K562 (cell line): ENCODE results near the gene SENP1. TPM values are rescaled to one million over a fixed set of nuclear protein-coding genes. Genes with fewer than 3 reads are reported as not detected.

Source experiments
- ATAC-seq: fragments of 200-7000 bp; cut with Tn5 transposase; 3 replicates; pipeline ENCODE4 v1.9.1; 2020; ENCODE audit warnings: moderate library complexity
- BruUV-seq: library from RNA; stranded (reverse); fragments of 400-500 nt; replicated peaks from 2 replicates; lab custom pipeline; 2021; lab: Mats Ljungman, UMichigan
- CTCF ChIA-PET: fragments of 300-600 bp; formaldehyde crosslinking; extraction: SDS; loops from one replicate; lab custom pipeline; 2021; ENCODE audit warnings: low intra/inter-chr PET ratio; lab: Yijun Ruan, JAX
- POLR2A ChIA-PET: fragments of 300-600, 350-650 bp; sonication (Branson Sonifier 250); formaldehyde crosslinking; extraction: SDS; loops from one replicate; lab custom pipeline; 2021; ENCODE audit warnings: antibody characterized with exemption, inconsistent platforms; lab: Yijun Ruan, JAX
- DNase-seq, 4 experiments: peaks; one replicate each; pipeline versions ENCODE4 v3.0.0 to v3.0.0-alpha.2; 2011 to 2018; ENCODE audit warnings: low spot score in 3 of 4, mixed read lengths in 3 of 4; ENCODE audit errors: extremely low read depth in 1 of 4
- FAIRE-seq: peaks from 2 replicates; lab custom pipeline; 2011; peaks lifted over from hg19 to GRCh38; lab: Jason Lieb, UNC
- H2AFZ ChIP-seq: 2 replicates; pipeline ENCODE4 v1.6.0; 2011; ENCODE audit warnings: low read depth, low read length, control low read depth, inconsistent platforms
- H3K27ac ChIP-seq: fragments of 200-600 bp; 3 replicates; pipeline ENCODE4 v1.8.0; 2011; ENCODE audit warnings: low read depth, mild to moderate bottlenecking, control low read depth, inconsistent platforms, low read length, moderate library complexity, mixed read lengths; ENCODE audit errors: extremely low read depth
- H3K27me3 ChIP-seq, 2 experiments: fragments of 300-600 bp in 1 of 2; 2 replicates in 1 of 2; 3 replicates in 1 of 2; pipeline versions ENCODE4 v1.6.0 to v1.8.0; 2011; ENCODE audit warnings: inconsistent platforms in 2 of 2, low read length in 2 of 2, mild to moderate bottlenecking in 1 of 2, mixed read lengths in 1 of 2, moderate library complexity in 1 of 2; ENCODE audit not compliant: control insufficient read depth in 2 of 2, insufficient read depth in 2 of 2
- H3K36me3 ChIP-seq: fragments of 300-600 bp; 3 replicates; pipeline ENCODE4 v1.8.0; 2011; ENCODE audit warnings: mild to moderate bottlenecking, low read length, inconsistent platforms; ENCODE audit not compliant: control insufficient read depth, insufficient read depth
- H3K4me1 ChIP-seq, 2 experiments: fragments of 200-600 bp in 1 of 2; replicated peaks in 1 of 2; 2 replicates in 1 of 2; 3 replicates in 1 of 2; pipeline versions ENCODE4 v1.5.1 to v1.8.0; 2011; ENCODE audit warnings: inconsistent platforms in 2 of 2, low read length in 2 of 2, mild to moderate bottlenecking in 1 of 2, mixed read lengths in 1 of 2, moderate library complexity in 1 of 2; ENCODE audit not compliant: control insufficient read depth in 2 of 2, insufficient read depth in 2 of 2
- H3K4me2 ChIP-seq: 2 replicates; pipeline ENCODE4 v1.6.1; 2011; ENCODE audit warnings: low read length, control low read depth, inconsistent platforms, mixed read lengths; ENCODE audit not compliant: insufficient read depth
- H3K4me3 ChIP-seq: fragments of 200-600 bp; sonication (generic), shearing (Covaris generic); 2 replicates; pipeline ENCODE4 v1.5.1; 2016; ENCODE audit warnings: control low read depth, inconsistent platforms
- H3K79me2 ChIP-seq: fragments of 200-600 bp; 3 replicates; pipeline ENCODE4 v1.8.0; 2011; ENCODE audit warnings: low read length, inconsistent platforms; ENCODE audit not compliant: control insufficient read depth, insufficient read depth
- H3K9ac ChIP-seq, 2 experiments: 2 replicates each; pipeline versions ENCODE4 v1.6.0 to v1.6.1; 2011; ENCODE audit warnings: low read depth in 2 of 2, low read length in 2 of 2, control low read depth in 1 of 2, inconsistent platforms in 1 of 2, mild to moderate bottlenecking in 1 of 2, mixed read lengths in 1 of 2; ENCODE audit not compliant: insufficient read depth in 1 of 2
- H3K9me1 ChIP-seq: one replicate; pipeline ENCODE4 v1.6.0; 2011; ENCODE audit warnings: inconsistent platforms, mild to moderate bottlenecking, low read length, moderate library complexity; ENCODE audit not compliant: control insufficient read depth, insufficient read depth
- H3K9me3 ChIP-seq: replicated peaks from 2 replicates; pipeline ENCODE4 v1.5.1; 2011; ENCODE audit warnings: low read depth, low read length, inconsistent platforms; ENCODE audit not compliant: control insufficient read depth, insufficient read depth
- H4K20me1 ChIP-seq: replicated peaks from 2 replicates; pipeline ENCODE4 v1.6.1; 2011; ENCODE audit warnings: low read length, inconsistent platforms, mixed read lengths; ENCODE audit not compliant: control insufficient read depth, insufficient read depth
- CBFA2T3 ChIP-seq: fragments of 450-650 bp; IDR thresholded peaks from 2 replicates; pipeline ENCODE4 v1.6.1; 2017
- CCNT2 ChIP-seq: IDR thresholded peaks from 2 replicates; pipeline ENCODE4 v1.6.1; 2011; ENCODE audit warnings: borderline replicate concordance, low read depth, mild to moderate bottlenecking, moderate library complexity, mixed read lengths, low read length; ENCODE audit not compliant: insufficient read length; ENCODE audit errors: extremely low read depth
- IFI16 ChIP-seq: fragments of 250-450 bp; sonication (Bioruptor Pico); IDR thresholded peaks from 2 replicates; pipeline ENCODE4 v2.1.2; 2022; ENCODE audit warnings: mild to moderate bottlenecking, inconsistent platforms
- WHSC1 ChIP-seq: IDR thresholded peaks from one replicate; pipeline ENCODE4 v1.6.1; 2012; ENCODE audit warnings: low read length, control low read depth, inconsistent platforms
- ZNF586 ChIP-seq: fragments of 450-650 bp; formaldehyde crosslinking; conservative IDR thresholded peaks from 2 replicates; pipeline ENCODE4 v1.4.0; 2020; ENCODE audit warnings: mild to moderate bottlenecking, moderate library complexity
- ZNF79 ChIP-seq: fragments of 250-450 bp; sonication (Bioruptor Pico); IDR thresholded peaks from 2 replicates; pipeline ENCODE4 v1.4.0; 2020; ENCODE audit warnings: low read depth, mild to moderate bottlenecking, moderate library complexity
- WGBS: fragments of 100-300 bp; shearing (Covaris generic); methylation state at CpG from one replicate; pipeline ENCODE4 v1.1.6; 2016; ENCODE audit warnings: low coverage, mixed read lengths; ENCODE audit not compliant: insufficient coverage; ENCODE audit errors: missing lambda C conversion rate; 5-methylcytosine and 5-hydroxymethylcytosine counted together
- in situ Hi-C: fragments of 300-500 bp; cut with MboI; formaldehyde crosslinking; loops from 4 replicates; pipeline ENCODE4 v1.15.0; 2018; ENCODE audit warnings: inconsistent platforms, mixed read lengths
- intact Hi-C: fragments of 100-400 bp; cut with micrococcal nuclease; formaldehyde crosslinking; loops from 2 replicates; pipeline ENCODE4 v1.14.2; 2022
- polyA plus RNA-seq, 8 experiments: library from polyadenylated mRNA; depleted of rRNA in 4 of 8; stranded (reverse) in 5 of 8; unstranded in 3 of 8; fragments of >200 nt; fragmentation: Nextera tagmentation in 2 of 8; fragmentation: Illumina TruSeq in 1 of 8; extraction: Ambion mirVana in 2 of 8; extraction: Trizol in 1 of 8; gene quantifications; 2 replicates each; pipeline versions ENCODE4 v1.2.1 to v1.2.3, GENCODE V29; 2011 to 2014; ENCODE audit warnings: inconsistent platforms in 1 of 8, missing spikeins in 1 of 8
- total RNA-seq, 7 experiments: library from RNA; depleted of rRNA in 6 of 7; stranded (reverse); fragments of >200 nt in 6 of 7; fragmentation: Illumina TruSeq in 2 of 7; extraction: Trizol in 2 of 7; gene quantifications; 2 replicates each; pipeline versions ENCODE4 v1.2.1 to v1.2.3, GENCODE V29; 2011 to 2021; ENCODE audit warnings: low replicate concordance in 1 of 7
- TF ChIP-seq, protein P1 (sequence below): IDR thresholded peaks from 2 replicates; pipeline ENCODE4 v1.6.1; 2014; ENCODE audit warnings: antibody characterized with exemption
- TF ChIP-seq, protein P2 (sequence below): sonication (generic); formaldehyde crosslinking; IDR thresholded peaks from 2 replicates; pipeline ENCODE4 v1.9.0; 2022; ENCODE audit warnings: mild to moderate bottlenecking, missing genetic modification reagents
- TF ChIP-seq, protein P3 (sequence below): fragments of 250-450 bp; sonication (Bioruptor Pico); IDR thresholded peaks from 2 replicates; pipeline ENCODE4 v1.8.0; 2021; ENCODE audit warnings: borderline replicate concordance, mild to moderate bottlenecking, moderate library complexity; ENCODE audit not compliant: poor library complexity, severe bottlenecking
- TF ChIP-seq, protein P4 (sequence below), 3 experiments: IDR thresholded peaks in 2 of 3; conservative IDR thresholded peaks in 1 of 3; 2 replicates each; pipeline ENCODE4 v1.5.1; 2011 to 2012; ENCODE audit warnings: low read length in 3 of 3, mild to moderate bottlenecking in 3 of 3, control low read depth in 2 of 3, improper control_type of control experiment in 1 of 3, inconsistent platforms in 1 of 3, low read depth in 1 of 3, mixed read lengths in 1 of 3, moderate library complexity in 1 of 3; ENCODE audit not compliant: insufficient read depth in 2 of 3

SENP1 gene
- total and polyA plus RNA-seq, 9 of the 15 experiments (the other 6 are each of a cell fraction or from before 2014, with no cell fraction given), result 15.5 to 59.0 (median 36.3) TPM

DNA sequence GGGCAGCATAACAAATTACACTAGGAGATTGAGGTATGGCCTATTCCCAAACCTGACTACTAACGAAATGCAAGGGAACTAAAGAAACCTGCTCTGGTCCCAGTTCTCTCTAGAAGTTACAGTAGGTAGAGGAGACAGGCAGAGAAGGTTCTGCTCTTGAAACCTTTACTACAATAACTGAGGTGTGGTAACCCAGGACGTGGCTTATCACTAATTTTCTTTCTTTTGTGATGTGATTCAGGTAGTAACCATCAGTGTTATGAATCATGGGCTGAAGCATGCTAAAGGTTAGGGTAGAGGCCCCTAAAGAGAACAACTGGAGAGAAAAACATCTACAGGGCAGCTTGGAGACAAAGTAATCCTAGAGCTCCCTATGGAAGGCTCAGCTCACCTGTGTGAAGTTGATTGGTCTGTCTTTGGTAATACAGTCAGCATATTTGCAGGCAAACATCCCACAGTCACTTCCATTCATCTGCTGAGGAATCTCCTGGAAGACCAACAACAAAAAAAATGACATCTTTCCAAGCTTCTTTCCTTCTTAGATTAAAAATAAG lies 59.8 kb downstream of the SENP1 start:
- Histone ChIP-seq H3K27ac (no peak overlapping the region), H3K4me1 (no peaks in the 10 kb centered on the region), H3K9me1 (no peaks in the 10 kb centered on the region), H3K4me2 (no peak overlapping the region), H3K9ac (no peak overlapping the region), H3K79me2 (no peaks in the 10 kb centered on the region), H3K27me3 (no peaks in the 10 kb centered on the region), H3K4me3 (no peak overlapping the region), H3K36me3 (peaks cover 82% of the 10 kb centered on the region), H3K9me3 (no peaks in the 10 kb centered on the region), H4K20me1 (no peaks in the 10 kb centered on the region), H2AFZ (no peak overlapping the region)
- ATAC-seq (no peak), DNase-seq (no peak), FAIRE-seq (no peak)
- ChIA-PET POLR2A (interaction anchor here (1.6 kb wide), 1 partner anchor 30 kb away, joined by 4 read pairs; no protein-coding TSS in a partner anchor), CTCF (no interaction called here)
- in situ Hi-C loops (no loop called here), intact Hi-C loops (no loop called here)
- TF ChIP-seq, protein P1, sequence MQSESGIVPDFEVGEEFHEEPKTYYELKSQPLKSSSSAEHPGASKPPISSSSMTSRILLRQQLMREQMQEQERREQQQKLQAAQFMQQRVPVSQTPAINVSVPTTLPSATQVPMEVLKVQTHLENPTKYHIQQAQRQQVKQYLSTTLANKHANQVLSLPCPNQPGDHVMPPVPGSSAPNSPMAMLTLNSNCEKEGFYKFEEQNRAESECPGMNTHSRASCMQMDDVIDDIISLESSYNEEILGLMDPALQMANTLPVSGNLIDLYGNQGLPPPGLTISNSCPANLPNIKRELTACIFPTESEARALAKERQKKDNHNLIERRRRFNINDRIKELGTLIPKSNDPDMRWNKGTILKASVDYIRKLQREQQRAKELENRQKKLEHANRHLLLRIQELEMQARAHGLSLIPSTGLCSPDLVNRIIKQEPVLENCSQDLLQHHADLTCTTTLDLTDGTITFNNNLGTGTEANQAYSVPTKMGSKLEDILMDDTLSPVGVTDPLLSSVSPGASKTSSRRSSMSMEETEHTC, result no peak
- TF ChIP-seq, protein P2, sequence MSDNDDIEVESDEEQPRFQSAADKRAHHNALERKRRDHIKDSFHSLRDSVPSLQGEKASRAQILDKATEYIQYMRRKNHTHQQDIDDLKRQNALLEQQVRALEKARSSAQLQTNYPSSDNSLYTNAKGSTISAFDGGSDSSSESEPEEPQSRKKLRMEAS (CRISPR knock-in tag), result no peak
- TF ChIP-seq CBFA2T3, result no peak
- no peak for TF ChIP-seq IFI16
- no peak for TF ChIP-seq ZNF79 (CRISPR knock-in tag)
- TF ChIP-seq, protein P3, sequence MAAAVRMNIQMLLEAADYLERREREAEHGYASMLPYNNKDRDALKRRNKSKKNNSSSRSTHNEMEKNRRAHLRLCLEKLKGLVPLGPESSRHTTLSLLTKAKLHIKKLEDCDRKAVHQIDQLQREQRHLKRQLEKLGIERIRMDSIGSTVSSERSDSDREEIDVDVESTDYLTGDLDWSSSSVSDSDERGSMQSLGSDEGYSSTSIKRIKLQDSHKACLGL (CRISPR knock-in tag), result no peak
- no peak for TF ChIP-seq CCNT2
- TF ChIP-seq WHSC1, result no peak
- no peak for TF ChIP-seq ZNF586 (CRISPR knock-in tag)
- TF ChIP-seq, protein P4, sequence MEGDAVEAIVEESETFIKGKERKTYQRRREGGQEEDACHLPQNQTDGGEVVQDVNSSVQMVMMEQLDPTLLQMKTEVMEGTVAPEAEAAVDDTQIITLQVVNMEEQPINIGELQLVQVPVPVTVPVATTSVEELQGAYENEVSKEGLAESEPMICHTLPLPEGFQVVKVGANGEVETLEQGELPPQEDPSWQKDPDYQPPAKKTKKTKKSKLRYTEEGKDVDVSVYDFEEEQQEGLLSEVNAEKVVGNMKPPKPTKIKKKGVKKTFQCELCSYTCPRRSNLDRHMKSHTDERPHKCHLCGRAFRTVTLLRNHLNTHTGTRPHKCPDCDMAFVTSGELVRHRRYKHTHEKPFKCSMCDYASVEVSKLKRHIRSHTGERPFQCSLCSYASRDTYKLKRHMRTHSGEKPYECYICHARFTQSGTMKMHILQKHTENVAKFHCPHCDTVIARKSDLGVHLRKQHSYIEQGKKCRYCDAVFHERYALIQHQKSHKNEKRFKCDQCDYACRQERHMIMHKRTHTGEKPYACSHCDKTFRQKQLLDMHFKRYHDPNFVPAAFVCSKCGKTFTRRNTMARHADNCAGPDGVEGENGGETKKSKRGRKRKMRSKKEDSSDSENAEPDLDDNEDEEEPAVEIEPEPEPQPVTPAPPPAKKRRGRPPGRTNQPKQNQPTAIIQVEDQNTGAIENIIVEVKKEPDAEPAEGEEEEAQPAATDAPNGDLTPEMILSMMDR (IDR thresholded peaks at IDR 0.05 in 2 of 3, conservative IDR thresholded peaks at IDR 0.05 in 1 of 3; ENCODE audit: insufficient read depth in 2 of 3, low read depth in 1 of 3, low read length in 3 of 3), result no peak
- WGBS, result 83% methylated on average over 2 of the region's 2 CpGs
- BruUV-seq, result no TSS peak
